AG09309 (cell line): Measurements from ENCODE around the gene C4orf51.
"Not testable (repeated sequence)": the region's sequence is repeated elsewhere in the genome, so short reads cannot be mapped to it uniquely, and the experiment has no call there.

Experiments used
- DNase-seq: peaks from one replicate; pipeline ENCODE4 v3.0.0-alpha.2; 2010; ENCODE audit warnings: low read depth
- H3K4me3 ChIP-seq: 2 replicates; pipeline ENCODE4 v1.5.1; 2011; ENCODE audit warnings: mild to moderate bottlenecking, low read depth, low read length, moderate library complexity; ENCODE audit not compliant: control insufficient read depth
- CTCF ChIP-seq: IDR thresholded peaks from 2 replicates; pipeline ENCODE4 v1.5.1; 2011; ENCODE audit warnings: mild to moderate bottlenecking, low read depth, low read length, inconsistent platforms; ENCODE audit not compliant: insufficient read depth, control insufficient read depth; ENCODE audit errors: missing control alignments

Gene C4orf51

GRCh38 chr4:145679991-145680455, at the start of gene C4orf51:
C4orf51 (plus strand) TSS chr4:145680146; CDS start chr4:145680204, 58 bp downstream.
- peak; percentile 23 for DNase-seq
- no peak within 1 kb of the TSS for H3K4me3 ChIP-seq
- no peak for TF ChIP-seq CTCF

- DNase-seq, result no peak
- no peak overlapping the region for H3K4me3 ChIP-seq
- no peak for TF ChIP-seq CTCF
Measured at GRCh38 chr4:145635117-145635516, 44.8 kb upstream of the C4orf51 start.

GRCh38 chr4:145635630-145636029, 44.3 kb upstream of the C4orf51 start:
- DNase-seq, result no peak
- no peak for TF ChIP-seq CTCF
- no peak overlapping the region for H3K4me3 ChIP-seq

GRCh38 chr4:145639186-145639698, 40.7 kb upstream of the C4orf51 start:
- no peak for TF ChIP-seq CTCF
- no peak for DNase-seq
- H3K4me3 ChIP-seq, result no peak overlapping the region

- peak; percentile 10 for DNase-seq
Measured at GRCh38 chr4:145640236-145640635, 39.7 kb upstream of the C4orf51 start.

GRCh38 chr4:145643295-145643694, 36.7 kb upstream of the C4orf51 start:
- DNase-seq, result no peak
- no peak for TF ChIP-seq CTCF
- no peak overlapping the region for H3K4me3 ChIP-seq

More at GRCh38 chr4:145640236-145640635, 39.7 kb upstream of the C4orf51 start:
- not testable (repeated sequence) for H3K4me3 ChIP-seq

- no peak overlapping the region for H3K4me3 ChIP-seq
- no peak for DNase-seq
- peak; percentile 9 for TF ChIP-seq CTCF
Measured at GRCh38 chr4:145644699-145645098, 35.2 kb upstream of the C4orf51 start.
